H1 (cell line): ENCODE measurements around the gene ADAMTS15. TPM values are rescaled to one million over a fixed set of nuclear protein-coding genes. Genes with fewer than 3 reads are reported as not detected.

ENCODE experiments used
- CTCF ChIP-seq, 3 experiments: IDR thresholded peaks; 1 replicate in 2 of 3; 2 replicates in 1 of 3; pipeline versions ENCODE4 v1.5.1 to v1.6.1; 2011; ENCODE audit warnings: low read length in 3 of 3, mild to moderate bottlenecking in 3 of 3, inconsistent platforms in 2 of 3, low read depth in 1 of 3, moderate library complexity in 1 of 3; ENCODE audit not compliant: insufficient read depth in 1 of 3; ENCODE audit errors: control extremely low read depth in 1 of 3
- RXRA ChIP-seq: IDR thresholded peaks from 2 replicates; pipeline ENCODE4 v1.6.1; 2011; ENCODE audit warnings: low read depth, mild to moderate bottlenecking, low read length, moderate library complexity; ENCODE audit not compliant: insufficient read depth
- SRF ChIP-seq: IDR thresholded peaks from 2 replicates; pipeline ENCODE4 v1.6.1; 2011; ENCODE audit warnings: mild to moderate bottlenecking, low read depth, low read length, moderate library complexity
- polyA plus RNA-seq, 7 experiments: library from polyadenylated mRNA; depleted of rRNA in 3 of 7; stranded (reverse) in 5 of 7; unstranded in 2 of 7; fragments of >200 nt in 5 of 7; fragments of 200-250 nt in 2 of 7; gene quantifications; 1 replicate in 5 of 7; 2 replicates in 1 of 7; 4 replicates in 1 of 7; pipeline versions ENCODE4 v1.2.1 to v1.2.3, GENCODE V29; 2011 to 2013; ENCODE audit warnings: missing spikeins in 2 of 7, mixed read lengths in 2 of 7
- total RNA-seq: library from RNA; stranded (reverse); fragmentation: NEBNext Ultra II Directional; extraction: Animal tissue kit (Norgen Biotek cat#: 25700); gene quantifications from 2 replicates; pipeline ENCODE4 v1.2.1, GENCODE V29; 2021

The ADAMTS15 gene
- total and polyA plus RNA-seq, 2 of the 8 experiments (the other 6 are each of a cell fraction or from before 2014, with no cell fraction given): 1.7 to 4.7 TPM

- TF ChIP-seq CTCF (IDR thresholded peaks at IDR 0.05; ENCODE audit: control extremely low read depth in 1 of 3, insufficient read depth in 1 of 3, low read depth in 1 of 3, low read length in 3 of 3) (no peak), SRF (no peak), RXRA (no peak)
These were observed 16.8 kb downstream of the ADAMTS15 start (continued) for GRCh38 chr11:130465263-130465662.
